MCF 10A (cell line): Measurements from ENCODE around the gene OR52A5. TPM values are rescaled to one million over a fixed set of nuclear protein-coding genes. Genes with fewer than 3 reads are reported as not detected.

ENCODE experiments used
- BruUV-seq: library from RNA; stranded (reverse); fragments of 400-500 nt; replicated peaks from 2 replicates; lab custom pipeline; 2021; lab: Mats Ljungman, UMichigan
- CTCF ChIA-PET: fragments of 300-600 bp; sonication (Branson Sonifier 250); formaldehyde crosslinking; extraction: SDS; loops from one replicate; lab custom pipeline; 2021; ENCODE audit warnings: antibody characterized with exemption, inconsistent platforms; lab: Yijun Ruan, JAX
- POLR2A ChIA-PET: fragments of 300-600, 350-650 bp; sonication (Branson Sonifier 250); formaldehyde crosslinking; extraction: SDS; loops from one replicate; lab custom pipeline; 2020; ENCODE audit warnings: antibody characterized with exemption, inconsistent platforms; lab: Yijun Ruan, JAX
- DNase-seq: peaks from one replicate; pipeline ENCODE4 v3.0.0-alpha.2; 2018; ENCODE audit not compliant: unreplicated experiment
- H3K27ac Mint-ChIP-seq: one replicate; pipeline ENCODE4 v1.8.0; 2022; ENCODE audit warnings: mild to moderate bottlenecking, low read depth, mixed read lengths; ENCODE audit not compliant: unreplicated experiment
- H3K27me3 Mint-ChIP-seq: one replicate; pipeline ENCODE4 v1.8.0; 2022; ENCODE audit warnings: mixed read lengths; ENCODE audit not compliant: insufficient read depth, unreplicated experiment
- H3K36me3 Mint-ChIP-seq: one replicate; pipeline ENCODE4 v1.8.0; 2022; ENCODE audit warnings: mild to moderate bottlenecking, moderate library complexity, mixed read lengths; ENCODE audit not compliant: insufficient read depth, unreplicated experiment
- H3K4me1 Mint-ChIP-seq: one replicate; pipeline ENCODE4 v1.8.0; 2022; ENCODE audit warnings: mixed read lengths; ENCODE audit not compliant: insufficient read depth, unreplicated experiment
- H3K4me3 Mint-ChIP-seq: one replicate; pipeline ENCODE4 v1.8.0; 2022; ENCODE audit warnings: mild to moderate bottlenecking, moderate library complexity, mixed read lengths; ENCODE audit not compliant: unreplicated experiment
- H3K9me3 Mint-ChIP-seq: one replicate; pipeline ENCODE4 v1.8.0; 2022; ENCODE audit warnings: mixed read lengths; ENCODE audit not compliant: unreplicated experiment
- intact Hi-C: fragments of 100-400 bp; cut with micrococcal nuclease; formaldehyde crosslinking; loops from 2 replicates; pipeline ENCODE4 v1.14.1; 2022
- total RNA-seq: library from RNA; stranded (reverse); gene quantifications from 2 replicates; pipeline ENCODE4 v1.2.3, GENCODE V29; 2022
- TF ChIP-seq, protein P1 (sequence below): fragments of 200-600 bp; IDR thresholded peaks from one replicate; pipeline ENCODE4 v1.8.0; 2022; ENCODE audit warnings: antibody characterized with exemption, mild to moderate bottlenecking; ENCODE audit not compliant: unreplicated experiment

Gene OR52A5
- total RNA-seq, 1 experiment from 2014 or later, result not detected

DNA sequence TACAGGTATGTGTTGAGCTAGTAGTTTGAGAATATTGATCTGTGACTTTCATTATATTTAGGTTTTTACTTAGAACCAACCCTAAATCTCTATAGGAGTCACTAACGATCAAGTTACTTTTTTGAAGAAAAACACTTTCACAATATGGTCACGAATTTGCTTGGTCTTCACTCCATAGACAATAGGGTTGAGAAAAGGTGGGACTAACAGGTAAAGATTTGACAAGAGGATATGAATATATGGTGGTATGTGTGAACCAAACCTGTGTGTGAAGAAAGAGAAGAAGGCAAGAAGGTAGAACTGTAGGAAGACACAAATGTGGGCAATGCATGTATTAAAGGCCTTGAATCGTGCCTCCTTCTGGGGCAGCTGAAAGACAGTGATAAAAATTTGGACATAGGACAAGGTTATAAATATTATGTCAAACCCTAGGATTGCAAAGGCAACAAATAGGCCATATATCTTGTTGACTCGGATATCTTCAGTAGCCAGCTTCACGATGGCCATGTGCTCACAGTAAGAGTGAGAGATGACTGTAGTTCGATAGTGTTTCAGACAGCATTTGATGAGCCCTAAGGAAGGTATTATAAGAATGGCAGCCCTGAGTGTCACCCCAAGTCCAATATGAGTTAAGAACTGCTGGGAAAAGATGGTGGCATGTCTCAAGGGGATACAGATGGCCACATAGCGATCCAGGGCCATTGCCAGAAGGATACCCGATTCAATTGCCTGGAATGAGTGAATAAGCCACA is 6.4 kb downstream of the OR52A5 start:
- ChIA-PET POLR2A (no interaction called here), CTCF (no interaction called here)
- no TSS peak for BruUV-seq
- H3K4me1 Mint-ChIP-seq, result no peaks in the 10 kb centered on the region
- H3K27me3 Mint-ChIP-seq, result peaks cover 44% of the 10 kb centered on the region
- intact Hi-C loops, result no loop called here
- no peak for DNase-seq
- H3K9me3 Mint-ChIP-seq, result no peaks in the 10 kb centered on the region
- no peaks in the 10 kb centered on the region for H3K36me3 Mint-ChIP-seq
- TF ChIP-seq, protein P1, sequence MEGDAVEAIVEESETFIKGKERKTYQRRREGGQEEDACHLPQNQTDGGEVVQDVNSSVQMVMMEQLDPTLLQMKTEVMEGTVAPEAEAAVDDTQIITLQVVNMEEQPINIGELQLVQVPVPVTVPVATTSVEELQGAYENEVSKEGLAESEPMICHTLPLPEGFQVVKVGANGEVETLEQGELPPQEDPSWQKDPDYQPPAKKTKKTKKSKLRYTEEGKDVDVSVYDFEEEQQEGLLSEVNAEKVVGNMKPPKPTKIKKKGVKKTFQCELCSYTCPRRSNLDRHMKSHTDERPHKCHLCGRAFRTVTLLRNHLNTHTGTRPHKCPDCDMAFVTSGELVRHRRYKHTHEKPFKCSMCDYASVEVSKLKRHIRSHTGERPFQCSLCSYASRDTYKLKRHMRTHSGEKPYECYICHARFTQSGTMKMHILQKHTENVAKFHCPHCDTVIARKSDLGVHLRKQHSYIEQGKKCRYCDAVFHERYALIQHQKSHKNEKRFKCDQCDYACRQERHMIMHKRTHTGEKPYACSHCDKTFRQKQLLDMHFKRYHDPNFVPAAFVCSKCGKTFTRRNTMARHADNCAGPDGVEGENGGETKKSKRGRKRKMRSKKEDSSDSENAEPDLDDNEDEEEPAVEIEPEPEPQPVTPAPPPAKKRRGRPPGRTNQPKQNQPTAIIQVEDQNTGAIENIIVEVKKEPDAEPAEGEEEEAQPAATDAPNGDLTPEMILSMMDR, result no peak
- no peak overlapping the region for H3K27ac Mint-ChIP-seq
- no peak overlapping the region for H3K4me3 Mint-ChIP-seq

DNA sequence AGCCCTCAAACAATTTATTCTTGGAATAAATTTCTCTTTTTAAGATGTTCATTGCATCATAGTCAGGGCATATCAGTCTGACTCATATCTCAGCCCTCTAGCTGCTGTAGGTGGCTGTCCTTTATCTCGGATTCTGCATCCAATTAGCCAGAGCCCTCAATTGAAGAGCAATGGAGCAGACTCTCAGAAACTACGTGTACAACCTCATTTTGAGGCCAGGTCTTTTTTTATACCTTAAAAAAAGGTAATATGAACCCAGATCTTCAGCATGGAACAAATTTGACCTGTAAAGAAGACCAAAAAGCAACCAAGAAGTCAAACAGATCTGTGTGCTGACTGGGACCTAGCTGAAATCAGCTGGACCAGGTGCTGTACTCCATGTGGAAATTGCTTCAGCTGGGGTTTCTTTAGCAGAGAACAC is 8.7 kb downstream of the OR52A5 start:
- TF ChIP-seq, protein P1, result no peak
- CTCF ChIA-PET, result interaction anchor here (0.6 to 0.8 kb wide), 2 partner anchors 11 to 164 kb away, joined by 3 read pairs; no protein-coding TSS in a partner anchor
- intact Hi-C loops, result loop anchor here (10.0 kb wide), 1 partner anchor 425 kb away; no protein-coding TSS in a partner anchor
- Mint-ChIP-seq H3K36me3 (no peaks in the 10 kb centered on the region), H3K4me1 (no peaks in the 10 kb centered on the region), H3K4me3 (no peak overlapping the region), H3K9me3 (no peaks in the 10 kb centered on the region), H3K27me3 (peaks cover 59% of the 10 kb centered on the region), H3K27ac (no peak overlapping the region)
- no TSS peak for BruUV-seq
- no peak for DNase-seq
- POLR2A ChIA-PET, result no interaction called here

DNA sequence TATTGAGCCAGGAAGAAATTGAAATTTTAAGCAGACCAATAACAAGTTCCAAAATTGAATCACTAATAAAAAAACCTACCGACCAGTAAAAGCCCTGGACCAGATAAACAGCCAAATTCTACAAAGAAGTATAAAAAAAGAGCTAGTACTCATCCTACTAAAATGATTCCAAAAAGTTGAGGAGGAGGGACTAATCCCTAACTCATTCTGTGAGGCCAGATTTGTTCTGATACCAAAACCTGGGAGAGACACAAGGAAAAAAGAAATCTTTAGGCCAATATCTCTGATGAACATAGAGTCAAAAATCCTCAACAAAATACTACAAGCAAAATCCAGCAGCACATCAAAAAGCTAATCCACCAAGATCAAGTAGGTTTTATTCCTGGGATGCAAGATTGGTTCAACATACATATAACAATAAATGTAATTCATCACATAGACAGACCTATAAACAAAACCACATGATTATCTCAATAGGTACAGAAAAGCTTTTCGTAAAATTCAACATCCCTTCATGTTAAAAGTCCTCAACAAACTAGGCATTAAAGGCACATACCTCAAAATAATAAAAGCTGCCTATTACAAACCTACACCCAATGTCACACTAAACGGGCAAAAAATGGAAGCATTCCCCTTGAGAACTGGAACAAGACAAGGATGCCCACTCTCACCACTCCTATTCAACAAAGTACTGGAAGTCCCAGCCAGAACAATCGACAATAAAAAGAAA is 13.1 kb downstream of the OR52A5 start:
- Mint-ChIP-seq H3K27me3 (peaks cover 64% of the 10 kb centered on the region), H3K4me1 (no peaks in the 10 kb centered on the region), H3K27ac (no peak overlapping the region), H3K9me3 (no peaks in the 10 kb centered on the region), H3K36me3 (no peaks in the 10 kb centered on the region), H3K4me3 (no peak overlapping the region)
- DNase-seq, result no peak
- intact Hi-C loops, result loop anchor here (1.0 to 10.0 kb wide), 6 partner anchors 80 to 938 kb away; partner anchors contain the start of gene OR52N2
- TF ChIP-seq, protein P1, result no peak
- BruUV-seq, result no TSS peak
- ChIA-PET CTCF (interaction anchor here (0.6 to 2.3 kb wide), 19 partner anchors 9 to 766 kb away, joined by 3 to 24 read pairs (median 3); no protein-coding TSS in a partner anchor), POLR2A (no interaction called here)
